ENCODE data around the gene CDH23.

DNA sequence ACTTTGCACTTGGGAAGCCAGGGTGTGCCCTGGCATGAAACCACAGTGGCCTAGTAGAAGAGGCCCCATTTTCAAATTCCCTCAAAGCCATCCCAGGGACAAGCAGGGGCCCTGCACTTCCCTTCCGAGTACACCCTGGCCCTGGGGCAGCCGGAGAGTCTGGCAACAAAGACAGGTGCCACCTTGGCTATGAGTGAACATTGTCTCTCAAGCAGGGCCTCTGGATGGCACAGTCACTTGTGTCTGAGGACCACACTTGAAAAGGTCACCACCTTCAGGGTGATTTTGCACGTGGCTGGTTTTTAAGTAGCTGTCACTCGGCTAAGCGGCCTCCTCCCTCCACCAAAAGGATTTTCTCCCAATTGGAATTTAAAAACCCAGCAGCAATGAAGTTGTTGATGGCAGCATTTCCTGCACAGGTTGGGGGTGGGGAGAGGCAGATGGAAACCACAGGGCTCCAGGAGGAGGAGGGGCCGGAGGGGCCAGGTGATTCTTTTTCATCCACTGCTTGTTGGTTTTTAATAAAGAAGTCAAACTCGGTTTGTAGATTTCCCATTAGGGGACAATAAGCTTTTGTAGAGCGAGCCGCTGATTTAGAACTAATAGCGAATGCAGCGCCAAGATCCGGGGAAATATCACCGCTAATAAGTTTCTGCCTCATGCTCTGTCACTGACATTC, 289.0 kb downstream of the CDH23 start:
- TF ChIP-seq, protein P1, sequence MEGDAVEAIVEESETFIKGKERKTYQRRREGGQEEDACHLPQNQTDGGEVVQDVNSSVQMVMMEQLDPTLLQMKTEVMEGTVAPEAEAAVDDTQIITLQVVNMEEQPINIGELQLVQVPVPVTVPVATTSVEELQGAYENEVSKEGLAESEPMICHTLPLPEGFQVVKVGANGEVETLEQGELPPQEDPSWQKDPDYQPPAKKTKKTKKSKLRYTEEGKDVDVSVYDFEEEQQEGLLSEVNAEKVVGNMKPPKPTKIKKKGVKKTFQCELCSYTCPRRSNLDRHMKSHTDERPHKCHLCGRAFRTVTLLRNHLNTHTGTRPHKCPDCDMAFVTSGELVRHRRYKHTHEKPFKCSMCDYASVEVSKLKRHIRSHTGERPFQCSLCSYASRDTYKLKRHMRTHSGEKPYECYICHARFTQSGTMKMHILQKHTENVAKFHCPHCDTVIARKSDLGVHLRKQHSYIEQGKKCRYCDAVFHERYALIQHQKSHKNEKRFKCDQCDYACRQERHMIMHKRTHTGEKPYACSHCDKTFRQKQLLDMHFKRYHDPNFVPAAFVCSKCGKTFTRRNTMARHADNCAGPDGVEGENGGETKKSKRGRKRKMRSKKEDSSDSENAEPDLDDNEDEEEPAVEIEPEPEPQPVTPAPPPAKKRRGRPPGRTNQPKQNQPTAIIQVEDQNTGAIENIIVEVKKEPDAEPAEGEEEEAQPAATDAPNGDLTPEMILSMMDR (conservative IDR thresholded peaks at IDR 0.05) = no peak
- no peak for TF ChIP-seq EZH2 (IDR thresholded peaks at IDR 0.05; ENCODE audit: low read depth)
